Esophagus muscularis mucosa (tissue), 3 donors: ENCODE results near the gene NMU.

Experiments
- CTCF ChIP-seq, 3 experiments: fragments of 200-600 bp in 2 of 3; fragments of 450-650 bp in 1 of 3; sonication (generic) in 2 of 3; IDR thresholded peaks; one replicate each; pipeline ENCODE4 v1.5.1; 2017 to 2019; ENCODE audit warnings: antibody characterized with exemption in 3 of 3, mild to moderate bottlenecking in 2 of 3, moderate library complexity in 1 of 3
- POLR2AphosphoS5 ChIP-seq, 2 donors: sonication (generic); formaldehyde crosslinking; IDR thresholded peaks; one replicate each; pipeline ENCODE4 v1.6.1; 2017; ENCODE audit warnings: antibody characterized with exemption in 2 of 2

GRCh38 chr4:55588160-55588559 is 47.9 kb downstream of the NMU start:
- no peak for TF ChIP-seq CTCF (IDR thresholded peaks at IDR 0.05)
- TF ChIP-seq POLR2AphosphoS5 (IDR thresholded peaks at IDR 0.05) = no peak
